Uterus (tissue), 2 donors: ENCODE data around the gene CDH8.

Experiments used
- POLR2A ChIP-seq, 2 donors: fragments of 450-650 bp; IDR thresholded peaks; one replicate each; pipeline ENCODE4 v1.6.1; 2016; ENCODE audit warnings: antibody characterized with exemption in 2 of 2, mild to moderate bottlenecking in 1 of 2, moderate library complexity in 1 of 2
- TF ChIP-seq, protein P1 (sequence below), 4 experiments: fragments of 200-600 bp in 2 of 4; fragments of 450-650 bp in 2 of 4; sonication (generic) in 2 of 4; IDR thresholded peaks; one replicate each; pipeline ENCODE4 v1.5.1; 2016 to 2019; ENCODE audit warnings: antibody characterized with exemption in 4 of 4, mild to moderate bottlenecking in 2 of 4, moderate library complexity in 1 of 4

DNA sequence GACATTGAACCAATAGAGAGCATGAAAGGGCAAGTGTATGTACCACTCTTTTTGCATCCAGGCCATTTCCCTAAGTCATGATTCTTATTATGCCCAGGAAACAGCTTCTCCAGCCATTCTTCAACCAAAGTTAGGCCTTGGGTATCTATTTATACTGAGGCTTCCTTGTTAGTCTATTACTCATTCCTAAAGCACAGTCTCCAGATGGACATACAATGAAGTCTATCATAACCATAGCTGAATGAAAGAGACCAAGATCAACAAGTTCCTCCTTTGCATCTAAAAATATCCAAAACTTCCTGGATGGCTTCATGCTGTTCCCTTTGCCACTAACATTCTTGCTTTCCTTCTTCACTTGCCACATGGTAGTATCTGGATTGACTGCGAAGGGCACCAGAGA lies 265.9 kb downstream of the CDH8 start:
- TF ChIP-seq, protein P1, sequence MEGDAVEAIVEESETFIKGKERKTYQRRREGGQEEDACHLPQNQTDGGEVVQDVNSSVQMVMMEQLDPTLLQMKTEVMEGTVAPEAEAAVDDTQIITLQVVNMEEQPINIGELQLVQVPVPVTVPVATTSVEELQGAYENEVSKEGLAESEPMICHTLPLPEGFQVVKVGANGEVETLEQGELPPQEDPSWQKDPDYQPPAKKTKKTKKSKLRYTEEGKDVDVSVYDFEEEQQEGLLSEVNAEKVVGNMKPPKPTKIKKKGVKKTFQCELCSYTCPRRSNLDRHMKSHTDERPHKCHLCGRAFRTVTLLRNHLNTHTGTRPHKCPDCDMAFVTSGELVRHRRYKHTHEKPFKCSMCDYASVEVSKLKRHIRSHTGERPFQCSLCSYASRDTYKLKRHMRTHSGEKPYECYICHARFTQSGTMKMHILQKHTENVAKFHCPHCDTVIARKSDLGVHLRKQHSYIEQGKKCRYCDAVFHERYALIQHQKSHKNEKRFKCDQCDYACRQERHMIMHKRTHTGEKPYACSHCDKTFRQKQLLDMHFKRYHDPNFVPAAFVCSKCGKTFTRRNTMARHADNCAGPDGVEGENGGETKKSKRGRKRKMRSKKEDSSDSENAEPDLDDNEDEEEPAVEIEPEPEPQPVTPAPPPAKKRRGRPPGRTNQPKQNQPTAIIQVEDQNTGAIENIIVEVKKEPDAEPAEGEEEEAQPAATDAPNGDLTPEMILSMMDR (IDR thresholded peaks at IDR 0.05), result no peak
- TF ChIP-seq POLR2A (IDR thresholded peaks at IDR 0.05), result no peak
